ENCODE results near the gene COL25A1.

COL25A1 gene

GRCh38 chr4:109290918-109291317, 11.5 kb downstream of the COL25A1 start:
- DNase-seq, result no peak

- DNase-seq, result no peak
Observed at GRCh38 chr4:109278594-109279031, 23.8 kb downstream of the COL25A1 start.

- DNase-seq, result no peak
Observed at GRCh38 chr4:109276482-109277095, 25.9 kb downstream of the COL25A1 start.

- no peak for DNase-seq
Observed at GRCh38 chr4:109275066-109275745, 27.3 kb downstream of the COL25A1 start.

GRCh38 chr4:109266891-109267290, 35.6 kb downstream of the COL25A1 start:
- no peak for DNase-seq

GRCh38 chr4:109266236-109266635, 36.2 kb downstream of the COL25A1 start:
- no peak for DNase-seq

- DNase-seq, result no peak
Observed at GRCh38 chr4:109263721-109264120, 38.7 kb downstream of the COL25A1 start.

GRCh38 chr4:109256818-109257217, 45.6 kb downstream of the COL25A1 start:
- no peak for DNase-seq

GRCh38 chr4:109254845-109255244, 47.6 kb downstream of the COL25A1 start:
- DNase-seq, result no peak

GRCh38 chr4:109251396-109251795, 51.1 kb downstream of the COL25A1 start:
- no peak for DNase-seq

GRCh38 chr4:109248322-109248900, 54.0 kb downstream of the COL25A1 start:
- DNase-seq, result no peak

- no peak for DNase-seq
Observed at GRCh38 chr4:109243871-109244270, 58.6 kb downstream of the COL25A1 start.

- no peak for DNase-seq
Observed at GRCh38 chr4:109238746-109239145, 63.7 kb downstream of the COL25A1 start.

GRCh38 chr4:109235683-109236082, 66.8 kb downstream of the COL25A1 start:
- DNase-seq, result no peak

GRCh38 chr4:109234596-109234995, 67.9 kb downstream of the COL25A1 start:
- DNase-seq, result no peak

- no peak for DNase-seq
Observed at GRCh38 chr4:109233570-109233969, 68.9 kb downstream of the COL25A1 start.

GRCh38 chr4:109232681-109233080, 69.8 kb downstream of the COL25A1 start:
- DNase-seq, result no peak

- no peak for DNase-seq
Observed at GRCh38 chr4:109231331-109231730, 71.1 kb downstream of the COL25A1 start.

GRCh38 chr4:109229028-109229427, 73.4 kb downstream of the COL25A1 start:
- DNase-seq, result no peak

- DNase-seq, result no peak
Observed at GRCh38 chr4:109218288-109218687, 84.2 kb downstream of the COL25A1 start.

GRCh38 chr4:109216085-109216696, 86.3 kb downstream of the COL25A1 start:
- DNase-seq, result no peak

- no peak for DNase-seq
Observed at GRCh38 chr4:109215506-109215905, 87.0 kb downstream of the COL25A1 start.

GRCh38 chr4:109214622-109215301, 87.7 kb downstream of the COL25A1 start:
- DNase-seq, result no peak
